ENCODE data around the gene FGGY.

DNA sequence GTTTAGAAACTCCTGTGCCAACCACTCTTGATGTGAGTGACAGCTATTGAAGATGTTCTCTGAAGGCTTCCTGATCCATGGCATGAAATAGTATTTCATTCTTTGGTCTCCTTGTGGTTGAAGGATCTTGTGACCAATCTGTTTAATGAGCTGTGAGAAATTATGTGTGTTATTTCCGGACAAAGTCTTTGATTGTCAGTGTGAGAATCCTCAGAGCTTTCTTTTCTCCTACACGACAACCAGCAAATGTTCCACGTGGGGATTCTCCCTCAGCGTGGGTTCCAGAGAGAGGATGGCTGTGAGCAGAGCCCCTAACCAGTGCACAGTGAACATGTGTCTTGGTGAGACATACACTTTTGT lies 472.8 kb downstream of the FGGY start:
- TF ChIP-seq EZH2 (IDR thresholded peaks at IDR 0.05), result no peak
- TF ChIP-seq POLR2AphosphoS5 (IDR thresholded peaks at IDR 0.05; ENCODE audit: borderline replicate concordance, low read depth, low read length), result 0 out of 2 replicates have a peak, but pooled peaks have one; percentile 20
- no peak for TF ChIP-seq FOXP2 (optimal IDR thresholded peaks at IDR 0.05; ENCODE audit: control extremely low read depth, extremely low read length, insufficient read depth)
